Endothelial cell of umbilical vein (primary cell): ENCODE measurements around the gene PCDHB6. TPM values are rescaled to one million over a fixed set of nuclear protein-coding genes. Genes with fewer than 3 reads are reported as not detected.

Source experiments
- BruUV-seq: library from RNA; stranded (reverse); fragments of 400-500 nt; replicated peaks from 2 replicates; lab custom pipeline; 2021; lab: Mats Ljungman, UMichigan
- CTCF ChIA-PET: fragments of 300-600, 350-600 bp; sonication (Branson Sonifier 250); formaldehyde crosslinking; loops from one replicate; lab custom pipeline; 2021; ENCODE audit warnings: antibody characterized with exemption, inconsistent platforms; lab: Charles Lee
- POLR2A ChIA-PET: fragments of 300-600, 350-600 bp; sonication (Branson Sonifier 250); formaldehyde crosslinking; loops from one replicate; lab custom pipeline; 2021; ENCODE audit warnings: antibody characterized with exemption, inconsistent platforms; lab: Charles Lee
- DNase-seq: peaks from one replicate; pipeline ENCODE4 v3.0.0-alpha.2; 2011; ENCODE audit warnings: low read depth, low spot score
- FAIRE-seq: peaks from 2 replicates; lab custom pipeline; 2011; peaks lifted over from hg19 to GRCh38; lab: Jason Lieb, UNC
- H2AFZ ChIP-seq: 2 replicates; pipeline ENCODE4 v1.6.0; 2012; ENCODE audit warnings: low read depth, low read length, control low read depth, inconsistent platforms
- H3K27ac ChIP-seq: 2 replicates; pipeline ENCODE4 v1.5.1; 2011; ENCODE audit warnings: low read depth, mild to moderate bottlenecking, control low read depth, low read length, moderate library complexity; ENCODE audit not compliant: insufficient read depth
- H3K27me3 ChIP-seq, 2 experiments: 2 replicates each; pipeline versions ENCODE4 v1.6.0 to v1.6.1; 2011; ENCODE audit warnings: low read length in 2 of 2, mixed read lengths in 1 of 2; ENCODE audit not compliant: control insufficient read depth in 2 of 2, insufficient read depth in 2 of 2
- H3K36me3 ChIP-seq, 2 experiments: 2 replicates in 1 of 2; 3 replicates in 1 of 2; pipeline ENCODE4 v1.5.1; 2011; ENCODE audit warnings: low read length in 2 of 2, mild to moderate bottlenecking in 1 of 2, moderate library complexity in 1 of 2; ENCODE audit not compliant: control insufficient read depth in 2 of 2, insufficient read depth in 2 of 2; ENCODE audit errors: extremely low read depth in 1 of 2
- H3K4me1 ChIP-seq: 3 replicates; pipeline ENCODE4 v1.5.1; 2011; ENCODE audit warnings: mild to moderate bottlenecking, low read length; ENCODE audit not compliant: control insufficient read depth, insufficient read depth; ENCODE audit errors: extremely low read depth
- H3K4me2 ChIP-seq: 2 replicates; pipeline ENCODE4 v1.6.1; 2011; ENCODE audit warnings: low read length, control low read depth, mixed read lengths; ENCODE audit not compliant: insufficient read depth
- H3K4me3 ChIP-seq, 3 experiments: fragments of 200-600 bp in 1 of 3; sonication (generic), shearing (Covaris generic) in 1 of 3; replicated peaks in 1 of 3; 2 replicates each; pipeline ENCODE4 v1.5.1; 2011 to 2016; ENCODE audit warnings: control low read depth in 3 of 3, low read length in 3 of 3, mild to moderate bottlenecking in 2 of 3, inconsistent platforms in 1 of 3, low read depth in 1 of 3, moderate library complexity in 1 of 3; ENCODE audit not compliant: insufficient read depth in 1 of 3
- H3K79me2 ChIP-seq: 2 replicates; pipeline ENCODE4 v1.6.0; 2012; ENCODE audit warnings: low read length, inconsistent platforms; ENCODE audit not compliant: control insufficient read depth, insufficient read depth
- H3K9ac ChIP-seq: replicated peaks from 2 replicates; pipeline ENCODE3; 2011; ENCODE audit warnings: low read length, control low read depth; ENCODE audit not compliant: insufficient read depth; ENCODE audit errors: extremely low read depth
- H3K9me1 ChIP-seq: replicated peaks from 3 replicates; pipeline ENCODE4 v1.6.0; 2011; ENCODE audit warnings: mild to moderate bottlenecking, low read length; ENCODE audit not compliant: control insufficient read depth, insufficient read depth; ENCODE audit errors: extremely low read depth
- H3K9me3 ChIP-seq: replicated peaks from 2 replicates; pipeline ENCODE4 v1.5.1; 2012; ENCODE audit warnings: low read length, inconsistent platforms; ENCODE audit not compliant: control insufficient read depth, insufficient read depth
- H4K20me1 ChIP-seq: replicated peaks from 2 replicates; pipeline ENCODE3; 2011; ENCODE audit warnings: mild to moderate bottlenecking, low read length; ENCODE audit not compliant: control insufficient read depth, insufficient read depth; ENCODE audit errors: extremely low read depth
- CTCF ChIP-seq, 2 donors: IDR thresholded peaks; 1 replicate in 1 of 2; 2 replicates in 1 of 2; pipeline ENCODE4 v1.5.1; 2011; ENCODE audit warnings: low read length in 2 of 2, mild to moderate bottlenecking in 2 of 2, moderate library complexity in 2 of 2, control low read depth in 1 of 2, inconsistent platforms in 1 of 2, low read depth in 1 of 2; ENCODE audit not compliant: insufficient read depth in 1 of 2; ENCODE audit errors: extremely low read depth in 1 of 2
- EZH2 ChIP-seq: IDR thresholded peaks from 2 replicates; pipeline ENCODE4 v1.6.1; 2012; ENCODE audit warnings: borderline replicate concordance, low read depth, mild to moderate bottlenecking, moderate library complexity, low read length, inconsistent platforms; ENCODE audit not compliant: severe bottlenecking
- FOS ChIP-seq: IDR thresholded peaks from 2 replicates; pipeline ENCODE4 v1.6.1; 2011; ENCODE audit warnings: mild to moderate bottlenecking, low read length, moderate library complexity, borderline replicate concordance; ENCODE audit not compliant: insufficient read depth
- JUN ChIP-seq: IDR thresholded peaks from 2 replicates; pipeline ENCODE4 v1.6.1; 2011; ENCODE audit warnings: borderline replicate concordance, low read depth; ENCODE audit not compliant: insufficient read length, insufficient read depth
- POLR2A ChIP-seq: IDR thresholded peaks from 2 replicates; pipeline ENCODE4 v1.6.1; 2012; ENCODE audit warnings: low read depth, mild to moderate bottlenecking, control low read depth, low read length
- dilution Hi-C: fragments of 300-500 bp; cut with MboI; formaldehyde crosslinking; loops from one replicate; pipeline ENCODE4 v1.15.0; 2019; ENCODE audit warnings: low sequenced_read_pairs; ENCODE audit not compliant: extremely low pct_ligation_motif_present
- intact Hi-C: fragments of 100-400 bp; cut with micrococcal nuclease; formaldehyde crosslinking; loops from one replicate; pipeline ENCODE4 v1.10.0; 2022
- polyA plus RNA-seq, 4 experiments: library from polyadenylated mRNA; depleted of rRNA in 3 of 4; stranded (reverse) in 3 of 4; unstranded in 1 of 4; fragments of >200 nt; gene quantifications; 2 replicates each; pipeline versions ENCODE4 v1.2.1 to v1.2.3, GENCODE V29; 2011 to 2012; ENCODE audit warnings: missing spikeins in 1 of 4
- total RNA-seq: library from RNA; stranded (reverse); gene quantifications from 2 replicates; pipeline ENCODE4 v1.2.3, GENCODE V29; 2021
- TF ChIP-seq, protein P1 (sequence below): IDR thresholded peaks from 2 replicates; pipeline ENCODE4 v1.6.1; 2011; ENCODE audit not compliant: insufficient read depth, insufficient read length

The PCDHB6 gene
- total and polyA plus RNA-seq, 2 donors (not counting 3 experiments of a cell fraction or from before 2014, with no cell fraction given) = 0.04 TPM; not detected in 1

DNA sequence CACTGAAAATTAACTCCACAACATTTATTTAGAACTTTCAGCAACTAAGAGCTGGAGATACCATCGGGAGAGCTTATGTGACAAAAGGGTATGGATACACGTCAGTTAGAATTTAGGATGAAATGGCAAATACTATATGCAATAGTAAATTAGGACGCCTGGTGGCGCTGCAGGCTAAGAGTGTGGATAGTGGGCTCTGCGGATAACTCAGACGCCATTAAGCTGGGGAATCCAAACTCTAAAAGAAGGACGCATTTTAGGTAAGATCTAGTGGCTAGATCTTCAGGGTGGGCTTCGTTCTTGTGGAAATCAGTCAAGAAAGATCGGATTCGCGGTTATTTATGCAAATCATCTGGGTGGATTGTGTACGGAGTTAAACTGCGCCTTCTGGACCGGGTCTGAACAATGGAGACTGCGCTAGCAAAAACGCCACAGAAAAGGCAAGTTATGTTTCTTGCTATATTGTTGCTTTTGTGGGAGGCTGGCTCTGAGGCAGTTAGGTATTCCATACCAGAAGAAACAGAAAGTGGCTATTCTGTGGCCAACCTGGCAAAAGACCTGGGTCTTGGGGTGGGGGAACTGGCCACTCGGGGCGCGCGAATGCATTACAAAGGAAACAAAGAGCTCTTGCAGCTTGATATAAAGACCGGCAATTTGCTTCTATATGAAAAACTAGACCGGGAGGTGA is 14.7 kb upstream of the PCDHB6 start, which contains the start of gene PCDHB5:
Gene PCDHB5 (plus strand): TSS at position 177 of the 688 bp plus-strand sequence. CDS start 229 bp downstream, at position 406.
- BruUV-seq = no TSS peak
- Histone ChIP-seq H3K9ac (no peak within 1 kb of the TSS), H3K4me1 (no peaks in the 10 kb centered on the region), H3K4me3 (peak within 1 kb of the TSS in 1 of 3 experiments; percentile 17), H3K36me3 (no peaks in the 10 kb centered on the region), H3K4me2 (no peak within 1 kb of the TSS), H3K79me2 (no peaks in the 10 kb centered on the region), H3K9me1 (no peaks in the 10 kb centered on the region), H3K27me3 (no peaks in the 10 kb centered on the region), H3K9me3 (no peaks in the 10 kb centered on the region), H2AFZ (no peak within 1 kb of the TSS), H4K20me1 (no peaks in the 10 kb centered on the region), H3K27ac (no peak within 1 kb of the TSS)
- TF ChIP-seq EZH2 (no peak), CTCF (IDR thresholded peaks at IDR 0.05; ENCODE audit: extremely low read depth in 1 of 2, insufficient read depth in 1 of 2, low read depth in 1 of 2, low read length in 2 of 2) (peak in 1 of 2 donors; percentile 14), POLR2A (no peak), JUN (no peak), FOS (no peak)
- TF ChIP-seq, protein P1, sequence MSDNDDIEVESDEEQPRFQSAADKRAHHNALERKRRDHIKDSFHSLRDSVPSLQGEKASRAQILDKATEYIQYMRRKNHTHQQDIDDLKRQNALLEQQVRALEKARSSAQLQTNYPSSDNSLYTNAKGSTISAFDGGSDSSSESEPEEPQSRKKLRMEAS = no peak
- intact Hi-C loops = no loop called here
- no peak for FAIRE-seq
- DNase-seq = peak; percentile 38
- dilution Hi-C loops = no loop called here
- CTCF ChIA-PET = interaction anchor here (1.0 kb wide), 1 partner anchor 9 kb away, joined by 3 read pairs; no protein-coding TSS in a partner anchor
- POLR2A ChIA-PET = no interaction called here
